B cell (primary cell): ENCODE results near the gene USP7. TPM values are rescaled to one million over a fixed set of nuclear protein-coding genes. Genes with fewer than 3 reads are reported as not detected.

Source experiments
- ATAC-seq: fragments of 200-7000 bp; cut with Tn5 transposase; one replicate; pipeline ENCODE4 v1.10.0; 2021; ENCODE audit warnings: low read depth, mild to moderate bottlenecking, moderate number of reproducible peaks, moderate library complexity
- CTCF ChIA-PET: fragments of 350-600 bp; sonication (Branson Sonifier 250); formaldehyde crosslinking; loops from one replicate; lab custom pipeline; 2021; ENCODE audit warnings: antibody characterized with exemption, inconsistent platforms; lab: Charles Lee
- POLR2A ChIA-PET: fragments of 350-600 bp; sonication (Branson Sonifier 250); formaldehyde crosslinking; loops from one replicate; lab custom pipeline; 2021; ENCODE audit warnings: antibody characterized with exemption; lab: Charles Lee
- DNase-seq: peaks from one replicate; pipeline ENCODE4 v3.0.0; 2013
- H2AFZ ChIP-seq: 2 replicates; pipeline ENCODE4 v1.6.1; 2012; ENCODE audit warnings: mild to moderate bottlenecking, low read depth, low read length; ENCODE audit not compliant: insufficient read depth, poor library complexity, severe bottlenecking
- H3K27ac ChIP-seq, 2 donors: 1 replicate in 1 of 2; 2 replicates in 1 of 2; pipeline ENCODE4 v1.5.1; 2012 to 2013; ENCODE audit warnings: low read length in 2 of 2, mild to moderate bottlenecking in 2 of 2, moderate library complexity in 1 of 2
- H3K27me3 ChIP-seq, 4 experiments: fragments of 200-600 bp in 1 of 4; sonication (generic) in 1 of 4; replicated peaks in 1 of 4; 1 replicate in 2 of 4; 2 replicates in 2 of 4; pipeline versions ENCODE4 v1.6.1 to v1.7.0; 2013 to 2016; ENCODE audit warnings: low read length in 3 of 4, mild to moderate bottlenecking in 2 of 4, mixed read lengths in 1 of 4, moderate library complexity in 1 of 4; ENCODE audit not compliant: insufficient read depth in 4 of 4, control insufficient read depth in 3 of 4; ENCODE audit errors: control extremely low read depth in 1 of 4
- H3K36me3 ChIP-seq, 2 experiments: replicated peaks in 1 of 2; 1 replicate in 1 of 2; 2 replicates in 1 of 2; pipeline versions ENCODE4 v1.6.1 to v1.7.1; 2013; ENCODE audit warnings: low read length in 1 of 2; ENCODE audit not compliant: insufficient read depth in 2 of 2, control insufficient read depth in 1 of 2; ENCODE audit errors: control extremely low read depth in 1 of 2, extremely low read depth in 1 of 2
- H3K4me1 ChIP-seq, 2 donors: fragments of 200-600 bp in 1 of 2; sonication (generic) in 1 of 2; 1 replicate in 1 of 2; 2 replicates in 1 of 2; pipeline versions ENCODE4 v1.5.1 to v1.6.1; 2013 to 2017; ENCODE audit warnings: low read length in 2 of 2; ENCODE audit not compliant: control insufficient read depth in 2 of 2, insufficient read depth in 2 of 2
- H3K4me2 ChIP-seq: replicated peaks from 2 replicates; pipeline ENCODE3; 2012; ENCODE audit warnings: mild to moderate bottlenecking, low read depth, low read length; ENCODE audit not compliant: poor library complexity, severe bottlenecking
- H3K4me3 ChIP-seq, 5 experiments: fragments of 200-600 bp in 1 of 5; sonication (generic) in 1 of 5; 1 replicate in 3 of 5; 2 replicates in 2 of 5; pipeline versions ENCODE4 v1.5.1 to v1.7.0; 2011 to 2016; ENCODE audit warnings: low read length in 4 of 5, mild to moderate bottlenecking in 4 of 5, low read depth in 2 of 5, control low read depth in 1 of 5, moderate library complexity in 1 of 5; ENCODE audit not compliant: insufficient read depth in 1 of 5; ENCODE audit errors: control extremely low read depth in 1 of 5, extremely low read depth in 1 of 5
- H3K79me2 ChIP-seq: fragments of 200-600 bp; sonication (generic); one replicate; pipeline ENCODE4 v1.6.0; 2016; ENCODE audit warnings: low read length; ENCODE audit not compliant: control insufficient read depth, insufficient read depth
- H3K9ac ChIP-seq: fragments of 200-600 bp; sonication (generic); 2 replicates; pipeline ENCODE4 v1.6.1; 2017; ENCODE audit warnings: mild to moderate bottlenecking, low read length, moderate library complexity
- H3K9me3 ChIP-seq, 3 donors: one replicate each; pipeline versions ENCODE4 v1.6.1 to v1.7.1; 2013; ENCODE audit warnings: low read length in 2 of 3; ENCODE audit not compliant: control insufficient read depth in 2 of 3, insufficient read depth in 1 of 3; ENCODE audit errors: control extremely low read depth in 1 of 3
- H4K20me1 ChIP-seq: 2 replicates; pipeline ENCODE4 v1.6.0; 2012; ENCODE audit warnings: mild to moderate bottlenecking, low read length; ENCODE audit not compliant: insufficient read depth, control insufficient read depth, poor library complexity, severe bottlenecking
- H3K27ac Mint-ChIP-seq: one replicate; pipeline ENCODE4 v1.8.0; 2021; ENCODE audit warnings: mixed read lengths
- H3K27me3 Mint-ChIP-seq: one replicate; pipeline ENCODE4 v1.8.0; 2021; ENCODE audit warnings: mixed read lengths
- H3K4me1 Mint-ChIP-seq: one replicate; pipeline ENCODE4 v1.8.0; 2021; ENCODE audit warnings: mixed read lengths
- H3K4me3 Mint-ChIP-seq: one replicate; pipeline ENCODE4 v1.8.0; 2021; ENCODE audit warnings: mixed read lengths
- H3K9me3 Mint-ChIP-seq: one replicate; pipeline ENCODE4 v1.8.0; 2022; ENCODE audit warnings: mixed read lengths; ENCODE audit not compliant: insufficient read depth
- EZH2 ChIP-seq: IDR thresholded peaks from 2 replicates; pipeline ENCODE4 v1.6.1; 2012; ENCODE audit warnings: borderline replicate concordance, low read depth, mild to moderate bottlenecking, moderate library complexity, low read length; ENCODE audit not compliant: insufficient read depth, poor library complexity, severe bottlenecking
- WGBS: methylation state at CpG from one replicate; pipeline ENCODE4 v1.1.5; 2013; ENCODE audit warnings: missing lambda C conversion rate; ENCODE audit not compliant: insufficient coverage; 5-methylcytosine and 5-hydroxymethylcytosine counted together
- intact Hi-C: fragments of 100-400 bp; cut with micrococcal nuclease; formaldehyde crosslinking; loops from one replicate; pipeline ENCODE4 v1.10.0; 2022
- polyA plus RNA-seq: library from polyadenylated mRNA; depleted of rRNA; stranded (reverse); fragments of >200 nt; gene quantifications from 2 replicates; pipeline ENCODE4 v1.2.3, GENCODE V29; 2012
- total RNA-seq, 2 donors: library from RNA; stranded (reverse); fragments of 120-200 nt in 1 of 2; gene quantifications; 1 replicate in 1 of 2; 2 replicates in 1 of 2; pipeline versions ENCODE4 v1.2.3 to v1.2.4, GENCODE V29; 2013 to 2022
- TF ChIP-seq, protein P1 (sequence below): fragments of 200-600 bp; IDR thresholded peaks from one replicate; pipeline ENCODE4 v1.8.0; 2022; ENCODE audit warnings: antibody characterized with exemption, mild to moderate bottlenecking

The USP7 gene
- total and polyA plus RNA-seq, 2 donors (not counting 1 experiment from before 2014, with no cell fraction given), result 27.4 to 223 TPM

GRCh38 chr16:8905795-8906591, 57.7 kb downstream of the USP7 start:
- Histone ChIP-seq H3K4me3 (no peak overlapping the region), H3K27me3 (no peaks in the 10 kb centered on the region), H3K9me3 (no peaks in the 10 kb centered on the region), H3K4me1 (no peaks in the 10 kb centered on the region), H3K36me3 (peaks cover 2 to 95% of the 10 kb centered on the region in 2 experiments), H3K4me2 (no peak overlapping the region), H3K27ac (no peak overlapping the region), H3K9ac (no peak overlapping the region), H2AFZ (no peak overlapping the region), H4K20me1 (peaks cover 72% of the 10 kb centered on the region), H3K79me2 (peaks cover 28% of the 10 kb centered on the region)
- Mint-ChIP-seq H3K27me3 (no peaks in the 10 kb centered on the region), H3K9me3 (no peaks in the 10 kb centered on the region), H3K27ac (no peak overlapping the region), H3K4me1 (no peaks in the 10 kb centered on the region), H3K4me3 (no peak overlapping the region)
- ATAC-seq (no peak), DNase-seq (no peak)
- POLR2A ChIA-PET, result no interaction called here
- WGBS, result 97% methylated on average over 9 of the region's 14 CpGs
- CTCF ChIA-PET, result interaction anchor here (1.0 to 2.0 kb wide), 6 partner anchors 8 to 227 kb away, joined by 3 to 6 read pairs (median 3); no protein-coding TSS in a partner anchor
- no peak for TF ChIP-seq EZH2
- TF ChIP-seq, protein P1, sequence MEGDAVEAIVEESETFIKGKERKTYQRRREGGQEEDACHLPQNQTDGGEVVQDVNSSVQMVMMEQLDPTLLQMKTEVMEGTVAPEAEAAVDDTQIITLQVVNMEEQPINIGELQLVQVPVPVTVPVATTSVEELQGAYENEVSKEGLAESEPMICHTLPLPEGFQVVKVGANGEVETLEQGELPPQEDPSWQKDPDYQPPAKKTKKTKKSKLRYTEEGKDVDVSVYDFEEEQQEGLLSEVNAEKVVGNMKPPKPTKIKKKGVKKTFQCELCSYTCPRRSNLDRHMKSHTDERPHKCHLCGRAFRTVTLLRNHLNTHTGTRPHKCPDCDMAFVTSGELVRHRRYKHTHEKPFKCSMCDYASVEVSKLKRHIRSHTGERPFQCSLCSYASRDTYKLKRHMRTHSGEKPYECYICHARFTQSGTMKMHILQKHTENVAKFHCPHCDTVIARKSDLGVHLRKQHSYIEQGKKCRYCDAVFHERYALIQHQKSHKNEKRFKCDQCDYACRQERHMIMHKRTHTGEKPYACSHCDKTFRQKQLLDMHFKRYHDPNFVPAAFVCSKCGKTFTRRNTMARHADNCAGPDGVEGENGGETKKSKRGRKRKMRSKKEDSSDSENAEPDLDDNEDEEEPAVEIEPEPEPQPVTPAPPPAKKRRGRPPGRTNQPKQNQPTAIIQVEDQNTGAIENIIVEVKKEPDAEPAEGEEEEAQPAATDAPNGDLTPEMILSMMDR, result no peak
- intact Hi-C loops, result loop anchor here (1.0 kb wide), 2 partner anchors 102 to 127 kb away; no protein-coding TSS in a partner anchor
